Central memory CD8-positive, alpha-beta T cell (primary cell): ENCODE measurements around the gene TRERF1.

Source experiments
- ATAC-seq: fragments of 150-1000 bp; cut with Tn5 transposase; replicated peaks from 2 replicates; pipeline ENCODE4 v1.10.0; 2022; ENCODE audit warnings: mild to moderate bottlenecking, moderate FRiP score, moderate number of reproducible peaks; ENCODE audit not compliant: poor library complexity, severe bottlenecking; ENCODE audit errors: extremely low read depth
- DNase-seq, 2 donors: peaks; one replicate each; pipeline ENCODE4 v3.0.0; 2021; ENCODE audit warnings: low spot score in 2 of 2
- H3K27ac Mint-ChIP-seq: one replicate; pipeline ENCODE4 v1.8.0; 2022; ENCODE audit warnings: low read depth, mild to moderate bottlenecking, moderate library complexity, mixed read lengths
- H3K27me3 Mint-ChIP-seq: one replicate; pipeline ENCODE4 v1.8.0; 2022; ENCODE audit warnings: mixed read lengths
- H3K36me3 Mint-ChIP-seq: one replicate; pipeline ENCODE4 v1.8.0; 2022; ENCODE audit warnings: mild to moderate bottlenecking, moderate library complexity, mixed read lengths; ENCODE audit not compliant: insufficient read depth
- H3K4me1 Mint-ChIP-seq: one replicate; pipeline ENCODE4 v1.8.0; 2022; ENCODE audit warnings: mixed read lengths
- H3K4me3 Mint-ChIP-seq: one replicate; pipeline ENCODE4 v1.8.0; 2022; ENCODE audit warnings: mild to moderate bottlenecking, moderate library complexity, mixed read lengths
- H3K9me3 Mint-ChIP-seq: one replicate; pipeline ENCODE4 v1.8.0; 2022; ENCODE audit warnings: mixed read lengths

TRERF1 gene

DNA sequence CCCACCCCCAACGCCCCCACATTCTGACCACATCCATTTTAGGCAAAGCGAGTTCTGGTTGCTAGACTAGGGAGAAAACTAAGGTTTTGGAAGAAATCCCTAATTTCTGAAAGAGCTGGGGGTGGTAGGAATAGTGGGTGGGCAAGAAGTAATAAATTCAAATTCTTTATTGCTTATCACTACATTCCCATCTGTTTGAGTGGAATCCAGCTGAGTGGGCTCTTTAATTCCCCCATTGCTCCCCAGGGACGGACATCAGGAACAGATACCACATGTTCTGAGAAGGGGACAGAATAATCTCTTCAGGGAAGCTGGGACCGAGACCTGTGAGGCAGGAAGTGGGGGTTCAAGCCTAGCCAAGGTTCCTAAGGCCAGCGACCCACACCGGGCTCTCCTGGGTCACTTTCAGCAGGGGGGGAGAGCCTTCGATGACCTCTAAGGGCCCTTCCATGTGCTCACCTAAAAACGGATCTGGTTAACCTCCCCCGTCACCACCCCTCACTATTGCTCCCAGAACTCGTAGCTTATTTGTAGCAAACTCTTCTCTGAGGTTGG is 191.8 kb downstream of the TRERF1 start:
- peaks cover 39% of the 10 kb centered on the region for H3K36me3 Mint-ChIP-seq
- ATAC-seq = no peak
- H3K9me3 Mint-ChIP-seq = no peaks in the 10 kb centered on the region
- no peak for DNase-seq
- H3K27me3 Mint-ChIP-seq = no peaks in the 10 kb centered on the region
- no peak overlapping the region for H3K4me3 Mint-ChIP-seq
- H3K27ac Mint-ChIP-seq = peak overlapping the region; percentile 25
- H3K4me1 Mint-ChIP-seq = peaks cover 16% of the 10 kb centered on the region

DNA sequence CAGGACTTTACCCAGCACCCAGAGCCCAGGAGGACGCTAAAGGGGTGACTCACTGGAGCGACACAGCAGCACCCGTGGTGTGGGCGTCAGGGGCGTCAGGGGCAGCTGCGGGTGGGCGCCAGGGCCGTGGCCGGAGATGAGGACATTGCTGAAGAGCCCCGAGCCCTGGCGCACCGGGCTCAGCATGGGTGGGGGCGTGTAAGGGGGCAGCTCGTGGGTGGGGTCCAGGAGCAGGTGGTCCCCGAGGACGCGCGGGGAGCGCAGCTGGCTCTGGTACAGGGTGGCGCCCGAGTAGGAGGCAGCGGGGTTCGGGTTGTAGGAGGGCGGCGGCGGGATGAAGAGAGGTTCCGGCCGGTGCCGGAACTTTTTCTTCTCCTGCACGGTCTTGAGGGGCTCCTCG is 192.4 kb downstream of the TRERF1 start:
- Mint-ChIP-seq H3K9me3 (no peaks in the 10 kb centered on the region), H3K27me3 (no peaks in the 10 kb centered on the region), H3K27ac (no peak overlapping the region), H3K4me1 (peaks cover 16% of the 10 kb centered on the region), H3K4me3 (no peak overlapping the region), H3K36me3 (peaks cover 45% of the 10 kb centered on the region)
- no peak for DNase-seq
- ATAC-seq = no peak

DNA sequence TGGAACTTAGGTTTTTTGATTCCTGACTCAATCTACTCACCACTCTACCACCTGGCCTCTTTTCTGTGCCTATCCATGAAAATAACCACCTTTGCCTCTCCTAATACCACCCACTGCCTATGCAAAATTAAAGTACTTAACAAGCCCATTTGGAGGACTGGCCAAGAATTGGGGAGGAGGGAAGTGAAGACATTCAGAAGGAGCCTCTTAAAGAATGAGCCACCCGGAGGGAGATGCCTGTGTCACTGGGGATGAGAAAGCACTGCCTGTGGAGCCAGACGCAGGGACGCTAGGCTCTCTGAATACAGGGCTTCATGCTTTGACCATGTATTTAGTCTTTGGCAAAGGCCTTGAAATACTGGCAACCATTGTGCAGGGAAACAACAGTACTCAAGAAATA is 194.1 kb downstream of the TRERF1 start:
- Mint-ChIP-seq H3K4me3 (no peak overlapping the region), H3K9me3 (no peaks in the 10 kb centered on the region), H3K4me1 (peaks cover 17% of the 10 kb centered on the region), H3K36me3 (peaks cover 50% of the 10 kb centered on the region), H3K27me3 (no peaks in the 10 kb centered on the region), H3K27ac (no peak overlapping the region)
- ATAC-seq (no peak), DNase-seq (no peak)

DNA sequence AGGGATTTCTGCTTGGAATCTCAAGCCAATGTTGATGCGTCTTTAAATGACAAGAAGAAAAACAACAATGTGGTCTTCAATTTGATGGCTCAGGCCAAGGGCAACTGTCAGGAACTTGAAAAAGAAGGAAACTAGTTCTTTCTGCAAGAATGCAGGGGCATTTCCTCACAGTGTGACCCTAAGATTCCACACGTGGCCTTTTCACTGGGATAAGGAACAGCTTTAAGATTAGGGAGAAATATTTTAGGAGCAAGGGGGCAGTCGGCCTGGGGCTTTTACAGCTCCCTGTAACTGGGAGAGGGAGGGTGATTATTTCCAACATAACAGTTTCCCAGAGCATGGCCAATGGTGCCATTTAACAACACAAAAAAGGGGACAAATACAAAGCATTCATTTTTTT is 194.7 kb downstream of the TRERF1 start:
- Mint-ChIP-seq H3K4me3 (no peak overlapping the region), H3K27me3 (no peaks in the 10 kb centered on the region), H3K9me3 (no peaks in the 10 kb centered on the region), H3K36me3 (peaks cover 45% of the 10 kb centered on the region), H3K27ac (no peak overlapping the region), H3K4me1 (peaks cover 19% of the 10 kb centered on the region)
- ATAC-seq (no peak), DNase-seq (no peak)

DNA sequence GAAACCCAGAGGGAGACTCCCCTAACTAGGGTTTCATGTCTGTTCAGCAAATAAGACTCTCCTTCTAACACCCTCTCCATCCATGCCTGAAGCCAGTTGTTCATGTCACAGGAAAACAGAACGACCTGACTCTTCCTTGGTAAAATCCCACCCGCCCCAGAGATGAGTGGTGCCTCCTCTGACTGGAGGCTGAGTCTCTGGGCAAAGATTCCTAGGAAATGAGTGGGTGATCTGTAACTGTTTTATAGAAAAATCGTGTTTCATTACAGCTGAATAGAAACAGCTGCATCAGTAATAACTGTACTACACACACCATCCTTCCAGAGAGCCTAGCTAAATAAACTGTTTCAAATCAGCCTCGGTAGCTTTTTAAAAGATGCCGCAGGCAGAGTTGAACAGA is 196.7 kb downstream of the TRERF1 start:
- Mint-ChIP-seq H3K4me3 (no peak overlapping the region), H3K27ac (no peak overlapping the region), H3K9me3 (no peaks in the 10 kb centered on the region), H3K36me3 (peaks cover 47% of the 10 kb centered on the region), H3K27me3 (no peaks in the 10 kb centered on the region), H3K4me1 (peaks cover 12% of the 10 kb centered on the region)
- ATAC-seq (no peak), DNase-seq (no peak)

DNA sequence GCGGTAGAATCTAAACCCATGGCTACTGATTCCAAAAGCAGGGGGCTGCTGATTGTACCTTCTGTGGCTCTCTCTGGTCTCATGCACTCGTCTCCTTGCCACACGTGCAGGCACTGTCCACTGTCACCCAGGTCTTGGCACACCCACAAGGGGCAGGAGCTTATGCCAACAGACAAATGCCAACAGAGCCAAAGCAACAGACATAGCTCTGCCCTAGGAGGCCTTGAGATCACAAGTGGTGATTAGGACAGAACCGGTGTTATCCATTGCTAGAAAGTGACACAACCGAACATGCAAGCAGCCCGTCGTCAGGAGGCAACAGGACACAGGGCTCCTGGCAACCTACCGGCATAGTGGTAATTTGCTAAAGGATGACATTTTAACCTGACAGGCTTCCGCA is 197.2 kb downstream of the TRERF1 start:
- H3K4me1 Mint-ChIP-seq = peaks cover 12% of the 10 kb centered on the region
- DNase-seq = no peak
- H3K27me3 Mint-ChIP-seq = no peaks in the 10 kb centered on the region
- H3K4me3 Mint-ChIP-seq = no peak overlapping the region
- ATAC-seq = no peak
- no peak overlapping the region for H3K27ac Mint-ChIP-seq
- H3K9me3 Mint-ChIP-seq = no peaks in the 10 kb centered on the region
- H3K36me3 Mint-ChIP-seq = peaks cover 50% of the 10 kb centered on the region

DNA sequence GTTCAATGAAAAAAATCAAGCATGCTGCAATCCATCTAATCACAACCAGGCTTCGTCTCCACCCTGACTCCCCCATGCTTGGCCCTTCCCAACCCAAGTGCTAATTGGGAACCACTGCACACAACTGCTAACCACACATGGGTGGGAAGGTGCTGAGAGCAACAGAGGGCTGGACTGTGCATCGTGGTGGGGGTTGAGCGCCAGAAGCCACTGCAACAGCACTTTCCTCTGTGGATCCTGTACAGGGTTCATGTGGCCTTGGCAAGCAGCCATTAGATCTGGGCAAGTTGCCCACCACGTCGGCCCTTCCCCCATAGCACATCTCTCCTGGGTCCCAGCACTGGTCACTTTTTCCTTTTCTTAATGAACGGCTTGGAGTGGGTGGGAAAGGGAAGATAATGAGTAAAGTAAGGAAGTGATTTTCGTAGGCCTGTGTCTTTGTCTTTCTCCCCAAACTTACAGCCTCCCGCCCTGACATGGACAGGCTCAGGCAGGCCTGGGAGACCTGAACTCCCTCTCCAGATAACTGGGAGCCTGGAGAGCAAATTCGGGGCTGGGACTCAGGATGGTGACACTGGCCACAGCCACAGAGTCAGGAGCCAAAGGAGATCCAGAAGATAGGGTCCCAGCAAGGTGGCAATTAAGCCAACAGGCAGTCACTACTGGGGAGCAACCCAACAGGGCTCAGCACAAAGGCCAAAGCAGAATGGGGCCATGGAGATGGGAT is 199.7 kb downstream of the TRERF1 start:
- peak overlapping the region; percentile 54 for H3K27ac Mint-ChIP-seq
- DNase-seq (no peak), ATAC-seq (no peak)
- H3K9me3 Mint-ChIP-seq = no peaks in the 10 kb centered on the region
- H3K4me3 Mint-ChIP-seq = no peak overlapping the region
- peaks cover 12% of the 10 kb centered on the region for H3K4me1 Mint-ChIP-seq
- no peaks in the 10 kb centered on the region for H3K27me3 Mint-ChIP-seq
- H3K36me3 Mint-ChIP-seq = peaks cover 40% of the 10 kb centered on the region

DNA sequence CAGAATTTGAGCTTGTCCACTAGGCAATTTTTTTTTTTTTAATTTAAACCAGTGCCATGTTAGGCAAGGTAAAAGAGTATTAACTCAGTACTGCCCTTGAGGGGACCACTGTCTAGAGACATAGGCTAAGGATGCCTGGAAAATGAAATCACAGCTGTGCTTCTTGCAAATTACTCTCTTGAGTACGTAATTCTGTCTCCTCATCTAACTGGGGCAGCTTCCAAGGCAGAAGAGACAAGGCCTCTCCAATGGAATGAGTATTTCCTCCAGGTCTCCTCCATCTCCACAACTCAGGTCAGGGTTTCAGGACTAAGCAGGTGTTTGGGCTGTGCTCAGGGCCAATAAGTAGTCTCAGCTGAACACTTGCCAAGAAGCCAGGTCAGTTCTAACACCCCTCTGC is 200.2 kb downstream of the TRERF1 start:
- H3K27ac Mint-ChIP-seq = peak overlapping the region; percentile 54
- ATAC-seq = no peak
- H3K36me3 Mint-ChIP-seq = peaks cover 41% of the 10 kb centered on the region

DNA sequence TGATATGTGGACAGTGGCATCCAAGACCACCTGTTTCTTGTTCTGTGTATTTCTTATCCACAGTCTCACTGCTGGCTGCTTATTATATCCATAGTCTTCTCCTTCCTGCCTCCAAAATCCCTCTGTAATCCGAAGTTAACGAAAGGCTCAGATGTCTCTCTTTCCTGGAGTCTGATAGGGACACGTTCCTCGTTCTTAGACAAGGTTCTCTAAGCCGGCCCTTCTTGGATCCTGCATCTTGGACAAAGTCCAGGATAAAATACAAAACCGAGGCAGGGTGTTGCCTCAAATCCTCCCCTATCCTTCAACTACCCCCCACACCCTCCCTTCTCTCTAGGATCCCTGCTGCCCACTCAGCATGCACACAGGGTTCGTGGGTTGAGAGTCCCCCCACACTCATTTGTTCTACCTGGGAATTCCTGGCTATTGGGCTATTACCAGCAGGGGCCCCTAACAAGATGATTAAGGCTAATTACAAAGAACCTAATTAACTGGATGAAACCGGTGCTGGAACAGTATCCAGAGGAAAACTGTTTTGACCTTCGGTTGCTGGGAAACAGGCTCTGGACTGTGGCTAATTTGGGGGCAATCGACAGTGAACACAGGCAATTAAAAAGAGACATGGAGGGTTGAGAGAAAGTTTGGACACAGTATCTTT is 201.3 kb downstream of the TRERF1 start:
- Mint-ChIP-seq H3K36me3 (peaks cover 41% of the 10 kb centered on the region), H3K4me1 (peaks cover 12% of the 10 kb centered on the region), H3K27me3 (no peaks in the 10 kb centered on the region), H3K4me3 (no peak overlapping the region), H3K27ac (no peak overlapping the region), H3K9me3 (no peaks in the 10 kb centered on the region)
- DNase-seq (no peak), ATAC-seq (no peak)

More for the DNA sequence above, 200.2 kb downstream of the TRERF1 start:
- no peaks in the 10 kb centered on the region for H3K9me3 Mint-ChIP-seq
- H3K27me3 Mint-ChIP-seq = no peaks in the 10 kb centered on the region
- peaks cover 12% of the 10 kb centered on the region for H3K4me1 Mint-ChIP-seq
- H3K4me3 Mint-ChIP-seq = no peak overlapping the region
- no peak for DNase-seq

DNA sequence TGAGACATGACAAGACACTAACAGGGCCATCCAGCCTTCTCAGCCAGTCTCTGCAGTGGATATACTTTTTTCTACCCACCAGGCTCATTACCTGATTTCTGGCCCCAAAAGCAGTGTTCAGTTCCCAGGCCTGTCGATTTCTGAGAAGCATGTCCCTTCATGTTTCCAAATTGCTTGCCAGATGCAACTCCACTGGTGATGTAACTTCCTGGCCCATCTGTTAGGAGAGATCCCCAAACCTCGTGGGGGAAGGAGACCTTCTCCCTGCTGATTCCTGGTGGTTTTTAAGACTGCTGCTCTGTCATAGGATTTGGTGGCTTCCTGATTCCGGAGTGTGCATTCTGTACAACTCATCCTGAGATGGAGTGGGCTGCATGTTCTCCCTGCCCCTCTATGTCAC is 202.4 kb downstream of the TRERF1 start:
- H3K27ac Mint-ChIP-seq = no peak overlapping the region
- DNase-seq (no peak), ATAC-seq (no peak)
- H3K4me3 Mint-ChIP-seq = no peak overlapping the region
- no peaks in the 10 kb centered on the region for H3K9me3 Mint-ChIP-seq
- peaks cover 12% of the 10 kb centered on the region for H3K4me1 Mint-ChIP-seq
- H3K27me3 Mint-ChIP-seq = no peaks in the 10 kb centered on the region
- H3K36me3 Mint-ChIP-seq = peaks cover 42% of the 10 kb centered on the region

DNA sequence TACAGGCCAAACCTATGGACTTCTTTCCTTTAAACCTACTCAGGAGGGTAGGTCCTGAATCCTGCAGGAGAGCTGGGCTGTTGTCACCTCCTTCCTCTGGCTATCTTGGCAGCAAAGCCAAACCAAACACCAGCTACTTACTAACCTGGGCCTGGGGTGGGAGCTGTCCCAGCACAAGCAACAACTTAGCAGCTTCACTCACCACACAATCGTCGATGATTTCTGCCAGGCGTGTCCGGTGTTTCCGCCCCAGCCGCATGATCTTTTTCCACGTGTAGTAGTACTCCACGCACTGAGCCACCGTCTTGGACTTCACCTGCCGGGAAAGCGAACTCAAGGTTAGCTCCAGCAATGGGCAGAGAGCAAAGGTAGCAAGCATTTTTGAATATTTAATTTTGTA is 208.7 kb downstream of the TRERF1 start:
- Mint-ChIP-seq H3K27me3 (no peaks in the 10 kb centered on the region), H3K4me1 (peaks cover 17% of the 10 kb centered on the region), H3K27ac (no peak overlapping the region), H3K9me3 (no peaks in the 10 kb centered on the region), H3K36me3 (peaks cover 57% of the 10 kb centered on the region), H3K4me3 (no peak overlapping the region)
- ATAC-seq (no peak), DNase-seq (no peak)

DNA sequence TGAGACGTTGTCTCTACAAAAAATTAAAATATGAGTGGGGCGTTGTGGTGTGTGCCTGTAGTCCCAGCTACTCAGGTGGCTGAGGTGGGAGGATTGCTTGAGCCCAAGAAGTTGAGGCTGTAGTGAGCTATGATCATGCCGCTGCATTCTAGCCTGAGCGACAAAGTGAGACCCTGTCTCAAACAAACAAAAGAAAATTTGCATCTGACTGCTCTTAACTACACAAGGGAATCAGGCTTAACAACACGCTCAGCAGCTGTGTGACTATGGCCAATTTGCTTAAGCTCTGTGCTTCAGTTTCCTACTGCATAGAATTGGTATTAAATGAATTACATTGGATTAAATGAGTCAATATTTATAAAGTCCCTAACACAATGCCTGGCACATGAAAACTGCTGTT is 209.8 kb downstream of the TRERF1 start:
- Mint-ChIP-seq H3K4me3 (no peak overlapping the region), H3K9me3 (no peaks in the 10 kb centered on the region), H3K4me1 (peaks cover 18% of the 10 kb centered on the region), H3K27me3 (no peaks in the 10 kb centered on the region), H3K27ac (no peak overlapping the region), H3K36me3 (peaks cover 58% of the 10 kb centered on the region)
- DNase-seq = no peak
- ATAC-seq = no peak

DNA sequence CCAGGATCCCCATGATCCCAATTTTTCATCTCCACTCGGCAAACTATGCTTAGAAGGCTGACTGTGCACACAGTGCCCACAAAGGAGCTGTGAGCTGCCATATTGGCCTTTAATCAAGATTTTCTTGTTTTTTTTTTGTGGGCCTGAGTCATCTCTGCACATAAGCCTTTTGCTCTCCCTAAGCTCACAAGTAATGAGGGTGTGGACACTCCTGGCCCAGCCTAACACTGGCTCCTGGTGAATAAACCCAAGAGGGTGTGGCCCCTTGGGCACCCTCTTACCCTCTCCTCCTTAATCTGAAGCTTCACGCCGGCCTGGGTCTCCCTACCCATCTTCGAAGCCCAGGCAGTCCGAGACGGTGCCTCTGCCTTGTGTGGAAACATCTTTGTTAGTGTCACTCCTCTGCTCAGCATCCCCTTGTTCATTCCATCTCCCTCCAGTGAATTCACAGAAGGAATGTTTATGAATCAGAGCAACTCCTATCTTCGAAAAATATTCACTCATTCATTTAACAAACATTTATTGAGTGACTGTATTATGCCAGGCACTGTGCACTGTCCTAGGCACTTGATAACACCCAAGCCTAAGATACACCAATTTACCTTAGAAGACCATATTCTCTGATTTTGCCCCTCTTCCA is 211.9 kb downstream of the TRERF1 start:
- Mint-ChIP-seq H3K36me3 (peaks cover 54% of the 10 kb centered on the region), H3K9me3 (no peaks in the 10 kb centered on the region), H3K4me3 (no peak overlapping the region), H3K27me3 (no peaks in the 10 kb centered on the region), H3K27ac (peak overlapping the region; percentile 68), H3K4me1 (peaks cover 28% of the 10 kb centered on the region)
- ATAC-seq (no peak), DNase-seq (no peak)
